NB4 (cell line): ENCODE results near the gene TMCC1.

ENCODE experiments used
- CTCF ChIP-seq: IDR thresholded peaks from one replicate; pipeline ENCODE4 v1.5.1; 2012; ENCODE audit warnings: low read depth, low read length
- POLR2A ChIP-seq: IDR thresholded peaks from 2 replicates; pipeline ENCODE4 v1.6.1; 2011; ENCODE audit warnings: mild to moderate bottlenecking; ENCODE audit not compliant: insufficient read length; ENCODE audit errors: extremely low read depth

- TF ChIP-seq CTCF = no peak
- no peak for TF ChIP-seq POLR2A
Observed at GRCh38 chr3:129692743-129693142, 200.8 kb downstream of the TMCC1 start.
